ENCODE results near the gene ACER1. TPM values are rescaled to one million over a fixed set of nuclear protein-coding genes. Genes with fewer than 3 reads are reported as not detected.
A peak's percentile ranks its signal among the peaks of the same experiment; 100 is the strongest.

The ACER1 gene
- total RNA-seq, 1 donor from 2014 or later: not detected

- DNase-seq (ENCODE audit: low read depth): no peak
These were observed 64.1 kb downstream of the ACER1 start for GRCh38 chr19:6269101-6269886.

- DNase-seq (ENCODE audit: low read depth): no peak
These were observed 65.0 kb downstream of the ACER1 start for GRCh38 chr19:6268382-6268771.

GRCh38 chr19:6267552-6268381 lies 65.6 kb downstream of the ACER1 start:
- DNase-seq (ENCODE audit: low read depth): no peak

- no peak for DNase-seq (ENCODE audit: low read depth)
These were observed 68.6 kb downstream of the ACER1 start for GRCh38 chr19:6264803-6265202.

GRCh38 chr19:6263735-6264444 lies 69.5 kb downstream of the ACER1 start:
- peak; percentile 49 for DNase-seq (ENCODE audit: low read depth)

GRCh38 chr19:6263306-6263705 lies 70.1 kb downstream of the ACER1 start:
- DNase-seq (ENCODE audit: low read depth): no peak

- DNase-seq (ENCODE audit: low read depth): no peak
These were observed 70.9 kb downstream of the ACER1 start for GRCh38 chr19:6262519-6262918.

GRCh38 chr19:6261883-6262282 lies 71.5 kb downstream of the ACER1 start:
- DNase-seq (ENCODE audit: low read depth): no peak

- DNase-seq (ENCODE audit: low read depth): peak; percentile 28
These were observed 72.3 kb downstream of the ACER1 start for GRCh38 chr19:6260912-6261650.

- no peak for DNase-seq (ENCODE audit: low read depth)
These were observed 73.0 kb downstream of the ACER1 start for GRCh38 chr19:6260376-6260775.

GRCh38 chr19:6259312-6259861 lies 74.0 kb downstream of the ACER1 start:
- DNase-seq (ENCODE audit: low read depth): no peak

- DNase-seq (ENCODE audit: low read depth): no peak
These were observed 74.5 kb downstream of the ACER1 start for GRCh38 chr19:6258812-6259311.

Other genes with a start within 250 kb of the ACER1 start
- gene RFX2, start 223.1 kb downstream of the ACER1 start, total RNA-seq: 5.8 and 9.4 TPM in 2 replicates
- not detected in 2 replicates for gene ACSBG2, start 197.9 kb downstream of the ACER1 start, total RNA-seq
- 16.9 and 21.3 TPM in 2 replicates for gene MLLT1, start 53.6 kb downstream of the ACER1 start, total RNA-seq
- 81.6 and 101 TPM in 2 replicates for gene CLPP, start 27.9 kb upstream of the ACER1 start, total RNA-seq
- gene ALKBH7, start 39.2 kb upstream of the ACER1 start, total RNA-seq: 59.2 and 75.3 TPM in 2 replicates
- gene PSPN, start 42.3 kb upstream of the ACER1 start, total RNA-seq: 0.91 and 2.9 TPM in 2 replicates
- 49.7 and 52.8 TPM in 2 replicates for gene GTF2F1, start 59.6 kb upstream of the ACER1 start, total RNA-seq
- gene KHSRP, start 91.2 kb upstream of the ACER1 start, total RNA-seq: 75.7 and 87.6 TPM in 2 replicates
- gene SLC25A41, start 100.2 kb upstream of the ACER1 start, total RNA-seq: not detected in 2 replicates
- 29.9 and 33.9 TPM in 2 replicates for gene SLC25A23, start 126.2 kb upstream of the ACER1 start, total RNA-seq
- not detected in 2 replicates for gene CRB3, start 130.7 kb upstream of the ACER1 start, total RNA-seq
- not detected in 2 replicates for gene DENND1C, start 148.2 kb upstream of the ACER1 start, total RNA-seq
- gene TUBB4A, start 168.7 kb upstream of the ACER1 start, total RNA-seq: not detected in 2 replicates
- gene TNFSF9, start 197.4 kb upstream of the ACER1 start, total RNA-seq: 1.7 and 7.2 TPM in 2 replicates